Epithelial cell of proximal tubule (primary cell): ENCODE results near the gene STAC2. TPM values are rescaled to one million over a fixed set of nuclear protein-coding genes. Genes with fewer than 3 reads are reported as not detected.

Experiments used
- DNase-seq: peaks from one replicate; pipeline ENCODE4 v3.0.0-alpha.2; 2011; ENCODE audit warnings: low read depth
- H3K4me3 ChIP-seq: 2 replicates; pipeline ENCODE4 v1.5.1; 2011; ENCODE audit warnings: low read depth, mild to moderate bottlenecking, low read length
- CTCF ChIP-seq: conservative IDR thresholded peaks from 2 replicates; pipeline ENCODE4 v1.5.1; 2012; ENCODE audit warnings: low read depth, mild to moderate bottlenecking, low read length
- total RNA-seq: library from RNA; depleted of rRNA; stranded (reverse); fragments of >200 nt; gene quantifications from 2 replicates; pipeline ENCODE4 v1.2.3, GENCODE V29; 2015

The STAC2 gene
- total RNA-seq, 1 donor from 2014 or later: not detected

GRCh38 chr17:39231591-39232551 is 6.1 kb upstream of the STAC2 start:
- DNase-seq: no peak
- peak; percentile 70 for TF ChIP-seq CTCF
- no peak overlapping the region for H3K4me3 ChIP-seq

- no peak overlapping the region for H3K4me3 ChIP-seq
- no peak for TF ChIP-seq CTCF
- DNase-seq: no peak
These were observed 5.4 kb upstream of the STAC2 start for GRCh38 chr17:39231091-39231561.

GRCh38 chr17:39230361-39230760 is 4.6 kb upstream of the STAC2 start:
- no peak for DNase-seq
- TF ChIP-seq CTCF: no peak
- no peak overlapping the region for H3K4me3 ChIP-seq

GRCh38 chr17:39229274-39229913 is 3.6 kb upstream of the STAC2 start:
- DNase-seq: no peak
- no peak for TF ChIP-seq CTCF
- H3K4me3 ChIP-seq: no peak overlapping the region

GRCh38 chr17:39227364-39227919 is 1.7 kb upstream of the STAC2 start:
- H3K4me3 ChIP-seq: no peak overlapping the region
- no peak for DNase-seq
- no peak for TF ChIP-seq CTCF

- DNase-seq: no peak
- TF ChIP-seq CTCF: no peak
- no peak overlapping the region for H3K4me3 ChIP-seq
These were observed 376 bp upstream of the STAC2 start for GRCh38 chr17:39225959-39226683.
